Muscle of arm (tissue), 12 donors: Measurements from ENCODE around the gene DTNA. TPM values are rescaled to one million over a fixed set of nuclear protein-coding genes. Genes with fewer than 3 reads are reported as not detected.

ENCODE experiments used
- DNase-seq: peaks from one replicate; pipeline ENCODE4 v3.0.0-alpha.2; 2013
- polyA plus RNA-seq, 12 donors: library from polyadenylated mRNA; unstranded; fragments of 120-200 nt; gene quantifications; one replicate each; pipeline ENCODE4 v1.2.1, GENCODE V29; 2013; ENCODE audit not compliant: insufficient read length in 12 of 12

DTNA gene
- polyA plus RNA-seq, 12 donors, result 28.2 to 129 (median 105) TPM; not detected in 1

DNA sequence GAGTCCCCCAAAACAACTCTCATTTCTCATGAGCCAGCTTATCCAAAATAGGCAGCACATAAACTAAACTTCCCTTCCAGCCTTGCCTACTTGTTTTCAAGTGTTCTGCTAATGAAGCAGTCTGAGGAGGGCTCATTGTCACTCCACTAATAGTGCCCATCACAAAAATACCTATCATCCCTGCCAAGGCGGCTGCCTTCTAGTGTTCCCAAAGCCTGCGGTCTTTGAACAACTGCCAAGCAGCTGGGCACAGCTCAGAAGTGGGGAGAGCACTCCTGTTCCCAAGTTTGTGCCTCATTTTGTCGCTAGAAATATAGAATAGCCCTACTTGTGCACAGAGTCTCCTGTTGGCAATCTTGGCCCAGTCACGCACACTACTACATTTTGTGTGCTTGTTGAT is 50.3 kb downstream of the DTNA start:
- no peak for DNase-seq

DNA sequence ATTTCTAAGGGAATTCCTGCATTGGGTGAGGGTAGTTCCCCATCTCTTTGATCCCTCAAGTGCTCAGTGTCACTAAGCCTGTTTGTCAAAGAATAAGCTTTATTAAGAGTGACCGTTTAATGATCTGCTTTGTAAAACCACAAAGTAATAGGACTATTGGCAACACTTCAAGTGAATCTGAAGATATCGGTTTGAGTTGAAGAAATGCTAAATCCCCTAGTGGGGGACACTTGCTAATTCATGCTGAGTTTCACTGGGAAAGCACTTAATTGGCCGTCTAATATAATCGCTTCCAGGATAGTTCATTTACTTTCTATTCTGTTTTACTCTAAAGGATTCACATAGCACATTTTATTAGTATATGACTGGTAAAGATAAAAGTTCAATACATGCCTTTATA is 54.4 kb downstream of the DTNA start:
- DNase-seq, result no peak

DNA sequence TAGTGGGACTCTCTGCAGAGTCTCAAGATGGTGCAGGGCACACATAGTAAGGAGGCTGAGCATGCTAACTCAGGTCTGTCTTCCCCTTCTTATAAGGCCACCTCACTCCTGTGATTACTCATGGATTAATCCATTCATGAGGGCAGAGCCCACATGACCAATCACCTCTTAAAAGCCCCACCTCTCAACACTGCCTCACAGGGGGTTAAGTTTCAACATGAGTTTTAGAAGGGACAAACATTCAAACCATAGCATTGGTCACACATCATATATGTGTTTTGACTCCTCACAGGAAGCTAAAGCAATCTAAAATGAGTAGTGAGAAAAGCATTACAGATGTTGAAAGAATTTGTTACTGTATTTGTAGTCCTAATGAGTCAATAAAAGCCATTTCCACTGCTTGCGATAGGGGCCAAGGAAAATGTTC is 57.5 kb downstream of the DTNA start:
- no peak for DNase-seq

DNA sequence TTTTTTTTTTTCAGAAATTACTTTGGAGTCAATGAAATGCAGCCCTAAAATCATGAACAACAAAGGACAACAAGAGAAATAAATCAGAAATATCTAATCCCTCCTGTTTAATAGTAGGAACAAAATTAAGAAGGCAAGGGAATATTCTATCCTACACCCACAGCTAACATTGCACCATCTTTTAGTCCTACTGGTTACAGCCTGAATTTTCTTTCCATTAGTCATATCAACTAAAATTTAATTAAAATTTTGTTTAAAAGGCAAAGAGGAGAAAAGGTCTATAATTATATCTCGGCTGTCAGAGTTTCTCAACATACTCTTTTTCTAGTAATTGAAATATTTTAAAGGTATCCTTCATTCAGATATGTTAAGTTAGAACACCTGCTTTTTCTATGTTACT is 61.9 kb downstream of the DTNA start:
- DNase-seq, result no peak

DNA sequence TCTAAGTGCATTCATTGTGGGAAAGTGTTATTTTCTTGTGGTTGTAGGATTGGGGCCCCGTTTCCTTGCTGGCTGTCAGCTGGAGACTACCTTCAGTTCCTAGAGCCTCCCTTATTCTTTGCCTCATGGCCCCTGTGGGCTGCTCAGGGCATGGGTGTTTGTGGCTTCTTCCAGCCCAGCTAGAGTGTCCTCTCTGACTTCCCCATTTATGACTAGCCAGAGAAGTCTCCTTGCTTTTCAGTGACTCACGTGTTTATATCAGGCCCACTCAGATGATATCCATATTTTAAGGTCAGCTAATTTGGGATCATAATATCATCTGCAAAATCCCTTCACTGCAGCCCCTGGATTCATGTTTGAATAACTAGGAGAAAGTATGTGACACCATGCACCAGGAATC is 62.8 kb downstream of the DTNA start:
- no peak for DNase-seq

DNA sequence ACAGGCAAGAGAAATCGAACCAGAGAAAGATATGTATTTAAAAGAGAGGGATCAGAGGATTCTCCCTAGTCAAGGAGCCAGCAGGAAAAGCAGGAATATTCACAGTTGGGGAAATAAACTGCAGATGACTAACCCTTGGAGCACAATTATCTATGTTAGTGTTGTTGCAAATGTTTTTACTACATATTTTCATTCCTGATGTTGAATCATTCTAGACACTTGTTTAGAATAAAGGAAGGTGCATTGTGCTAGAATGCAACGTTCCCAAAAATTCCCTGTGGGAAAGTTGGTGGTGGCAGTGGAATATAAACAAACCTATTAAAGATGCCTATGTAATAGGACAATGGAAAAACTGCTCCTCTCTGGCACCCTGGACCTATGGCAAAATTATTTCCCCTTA is 63.3 kb downstream of the DTNA start:
- no peak for DNase-seq

DNA sequence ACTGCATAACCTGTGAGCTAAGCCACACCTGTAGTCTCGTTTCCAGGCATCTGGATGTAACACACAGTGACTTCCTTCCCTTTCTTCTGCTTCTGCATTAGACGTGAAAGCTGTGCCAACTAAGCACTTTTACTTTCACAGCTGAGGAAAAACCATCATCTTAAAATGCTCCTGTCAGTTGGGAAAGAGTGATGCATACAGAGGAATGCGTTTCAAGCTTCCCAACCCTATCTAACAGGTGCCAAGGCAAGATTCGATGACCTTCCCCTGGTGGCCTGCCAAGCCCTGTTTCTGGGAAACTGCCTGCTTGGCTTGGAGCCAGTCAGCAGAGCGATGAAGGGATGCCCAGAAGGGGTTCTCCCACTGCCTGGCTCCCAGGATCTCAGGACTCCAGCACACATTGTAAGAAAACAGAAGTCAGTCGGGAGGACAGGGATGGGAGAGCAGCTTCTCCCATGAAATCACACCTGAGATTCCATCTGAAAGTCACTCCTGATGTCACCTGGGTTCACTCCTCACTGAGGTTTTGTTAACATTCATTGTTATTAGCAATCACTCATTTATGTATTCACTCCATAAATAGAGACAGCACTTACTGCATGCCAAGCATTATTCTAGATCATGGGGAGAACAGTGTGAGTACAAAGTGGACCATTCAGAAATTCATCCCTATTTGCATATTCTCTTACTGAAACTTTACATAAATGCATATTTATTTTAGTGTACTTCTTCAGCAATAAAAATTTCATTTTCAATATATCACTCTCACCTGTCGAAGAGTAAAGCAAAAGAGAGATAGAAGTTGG is 64.1 kb downstream of the DTNA start:
- peak; percentile 29 for DNase-seq

DNA sequence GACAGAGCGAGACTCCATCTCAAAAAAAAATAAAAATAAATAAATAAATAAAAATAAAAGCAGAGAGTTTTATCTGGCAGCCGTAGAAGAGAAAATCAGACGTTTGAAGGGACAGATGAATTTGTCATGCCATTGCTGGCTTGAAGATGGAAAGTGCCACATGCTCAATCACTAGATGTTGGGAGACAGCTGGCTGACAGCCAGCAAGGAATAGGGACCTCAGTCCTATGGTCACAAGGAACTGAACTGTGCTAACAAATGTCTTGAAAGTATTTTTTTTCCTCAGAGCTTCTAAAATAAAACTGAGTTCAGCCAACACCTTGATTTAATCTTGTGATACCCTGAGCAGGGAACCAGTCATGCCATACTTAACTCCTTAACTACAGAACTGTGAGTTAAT is 65.4 kb downstream of the DTNA start:
- no peak for DNase-seq

DNA sequence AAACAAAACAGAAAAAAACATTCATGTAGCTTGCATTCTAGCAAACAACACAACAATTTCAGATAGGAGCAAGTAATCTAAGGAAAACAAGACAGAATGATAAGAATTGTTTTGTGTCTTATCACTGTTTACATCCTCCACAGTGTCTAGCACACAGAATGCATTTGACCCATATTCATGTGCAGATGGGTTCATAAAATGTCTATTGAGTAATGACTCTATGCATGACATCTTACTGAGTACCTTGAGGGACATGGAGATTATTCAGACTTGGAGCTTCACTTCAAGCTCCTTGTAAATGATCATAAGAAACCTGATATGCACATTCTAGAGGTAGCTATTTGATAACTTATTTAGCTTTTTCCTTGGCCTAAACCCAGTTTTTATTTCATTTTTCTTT is 69.0 kb downstream of the DTNA start:
- DNase-seq, result no peak

DNA sequence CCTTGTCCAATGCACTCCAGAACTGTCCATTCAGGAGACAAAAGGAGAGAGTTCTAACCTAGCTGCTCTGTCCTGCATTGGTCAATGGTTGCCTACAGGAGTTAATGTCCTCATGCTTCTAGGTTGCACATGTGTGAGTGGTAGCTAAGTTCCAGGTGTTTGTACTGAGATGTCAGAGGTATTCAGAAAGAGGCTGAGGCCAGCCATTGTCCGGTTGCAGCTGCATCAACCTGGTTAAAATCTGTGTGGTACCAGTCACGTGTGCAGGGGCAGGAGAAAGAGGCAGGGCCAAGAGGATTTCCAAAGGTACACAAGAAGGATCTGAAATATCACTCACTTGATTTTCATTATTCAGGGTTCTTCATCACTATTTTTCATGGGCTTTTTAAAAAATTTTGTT is 70.8 kb downstream of the DTNA start:
- DNase-seq, result no peak

DNA sequence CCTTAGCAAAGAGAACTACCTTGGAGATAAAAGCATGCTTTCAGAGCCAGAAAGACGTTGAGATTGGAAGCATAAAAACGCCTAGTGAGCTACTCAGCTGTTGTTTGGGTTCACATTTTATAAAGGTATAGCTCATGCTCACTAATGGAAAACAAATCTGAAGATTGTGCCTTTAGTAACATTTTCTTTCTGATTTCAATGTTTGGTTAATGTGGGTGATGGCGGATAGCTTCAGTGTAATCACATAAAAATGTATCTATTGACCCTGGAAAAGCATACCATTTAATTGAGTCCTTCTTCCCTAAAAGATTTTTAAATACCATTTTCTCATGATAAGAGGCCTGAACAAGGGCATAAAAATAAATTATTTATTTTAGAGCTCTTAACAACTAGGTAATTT is 73.4 kb downstream of the DTNA start:
- no peak for DNase-seq

DNA sequence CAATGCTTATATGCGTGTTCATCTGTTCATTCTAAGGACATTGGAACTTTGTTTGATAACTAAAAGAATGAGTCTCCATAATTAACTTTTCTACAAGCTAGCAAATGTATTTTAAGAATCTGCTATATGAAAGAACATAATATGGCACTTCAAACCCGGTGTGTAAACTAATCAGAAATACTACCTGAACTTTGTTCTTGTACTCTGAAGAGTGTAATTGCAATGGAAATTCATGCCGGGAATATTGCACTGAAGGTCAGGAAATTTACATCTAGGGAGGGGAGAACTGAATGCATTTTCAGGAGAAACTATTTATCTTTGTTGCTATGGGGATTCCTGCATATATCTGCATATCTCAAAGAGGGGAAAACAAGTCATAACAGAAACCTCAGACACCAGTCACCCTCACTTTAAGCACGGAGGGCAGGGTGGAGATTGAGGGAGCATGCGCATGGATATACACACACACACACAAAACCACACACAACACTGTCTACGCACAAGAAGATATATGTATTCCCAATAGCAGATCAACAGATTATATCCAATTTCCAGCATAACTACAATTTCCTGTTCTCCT is 76.2 kb downstream of the DTNA start:
- no peak for DNase-seq

DNA sequence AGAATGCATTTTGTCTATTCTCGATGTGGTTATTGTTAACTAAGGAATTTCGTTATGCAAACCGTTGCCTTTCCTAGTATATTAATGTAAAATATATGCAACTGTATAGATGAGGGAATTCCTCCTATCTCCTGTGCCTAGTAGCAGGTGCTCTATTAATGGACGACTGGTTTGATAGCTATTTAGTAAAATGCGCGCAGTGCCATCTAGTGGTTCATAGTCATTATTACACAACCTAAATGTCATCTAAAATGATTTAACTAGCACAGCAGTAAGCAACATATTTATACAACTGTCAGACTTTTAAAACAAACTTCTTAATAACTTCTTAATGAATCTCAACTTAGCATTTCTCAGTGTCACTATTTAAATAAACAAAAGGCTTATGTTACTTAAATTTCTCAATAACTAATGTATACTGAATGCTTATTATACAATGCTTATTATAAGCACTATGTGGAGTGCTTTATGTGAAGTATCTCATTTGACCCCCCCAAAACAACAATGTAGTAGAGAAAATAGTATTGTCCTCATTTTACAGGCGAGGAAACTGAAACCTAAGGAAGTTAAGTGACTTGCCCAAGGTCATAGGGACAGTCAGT is 77.9 kb downstream of the DTNA start:
- peak; percentile 72 for DNase-seq

DNA sequence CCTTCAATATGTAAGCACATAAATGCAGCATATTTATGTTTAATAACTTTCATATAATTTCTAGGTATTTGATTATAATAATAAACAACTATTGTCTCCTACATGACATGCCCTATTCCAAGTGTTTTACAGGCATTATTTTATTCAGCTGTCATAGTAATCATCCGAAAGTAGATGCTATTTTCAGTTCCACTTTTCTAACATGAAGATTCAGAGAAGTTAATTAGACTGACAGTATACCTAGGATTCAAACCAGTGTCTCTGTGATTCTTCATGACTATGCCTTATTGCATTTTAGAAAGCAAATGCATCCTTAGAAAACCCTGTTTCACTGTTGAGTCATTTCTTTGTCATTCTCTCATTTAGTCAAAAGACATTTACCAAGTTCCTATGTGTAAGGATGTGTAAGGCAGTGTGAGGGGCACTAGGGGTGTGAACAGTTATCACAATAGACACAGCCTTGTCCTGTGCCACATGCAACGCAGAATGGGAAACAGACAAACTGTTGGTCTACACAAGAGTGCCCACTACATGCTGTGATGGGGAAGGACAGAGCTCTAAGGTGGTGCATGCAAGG is 79.8 kb downstream of the DTNA start:
- DNase-seq, result no peak

DNA sequence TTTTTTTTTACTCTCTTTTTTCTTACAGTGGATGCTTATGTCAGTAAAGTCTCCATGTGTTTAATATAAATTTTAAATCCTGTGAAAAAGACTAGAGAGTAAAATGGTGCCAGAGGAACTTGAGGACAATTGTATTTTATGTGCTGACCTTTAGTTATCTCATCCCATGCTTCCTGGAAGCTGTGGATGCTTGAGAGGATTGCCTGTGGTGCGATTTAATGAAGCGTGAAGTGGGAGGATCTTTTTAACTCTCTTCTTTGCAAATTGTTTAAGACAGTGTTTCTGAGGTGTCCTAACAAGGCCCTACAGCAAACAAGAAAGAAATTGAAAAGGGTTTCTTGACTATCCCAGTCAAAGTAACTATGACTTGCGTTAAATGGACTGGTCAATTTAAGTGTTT is 84.2 kb downstream of the DTNA start:
- DNase-seq, result no peak

DNA sequence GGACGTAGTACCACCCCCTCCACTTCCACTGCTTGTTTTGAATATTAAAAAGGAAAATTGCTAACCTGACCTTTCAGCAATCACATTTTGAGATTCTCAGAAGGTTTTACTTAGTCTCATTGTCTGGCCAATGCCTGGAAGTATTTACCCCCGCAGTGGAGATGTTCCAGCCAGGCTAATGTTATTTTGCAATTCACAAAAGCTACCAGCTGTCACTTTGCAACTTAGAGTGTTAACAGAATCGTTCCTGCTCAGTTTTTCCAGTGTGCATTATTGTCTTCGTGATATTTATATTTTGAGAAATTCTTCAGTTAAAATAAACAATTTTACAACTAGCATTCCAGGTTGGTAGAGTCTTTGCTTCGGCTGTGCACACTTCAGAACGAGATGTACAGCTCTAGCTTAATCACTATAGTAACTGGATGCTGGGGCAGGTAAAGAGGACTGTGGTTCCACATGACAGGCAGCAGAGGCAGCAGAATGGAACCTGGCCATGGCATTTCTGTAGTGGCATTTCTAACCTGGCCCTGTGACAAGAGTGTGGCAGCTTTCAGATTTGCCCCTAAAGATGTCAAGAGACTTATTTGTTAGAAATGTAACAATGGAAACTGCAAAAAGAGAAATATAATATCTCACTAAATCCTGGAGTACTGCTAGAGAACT is 85.1 kb downstream of the DTNA start:
- no peak for DNase-seq

DNA sequence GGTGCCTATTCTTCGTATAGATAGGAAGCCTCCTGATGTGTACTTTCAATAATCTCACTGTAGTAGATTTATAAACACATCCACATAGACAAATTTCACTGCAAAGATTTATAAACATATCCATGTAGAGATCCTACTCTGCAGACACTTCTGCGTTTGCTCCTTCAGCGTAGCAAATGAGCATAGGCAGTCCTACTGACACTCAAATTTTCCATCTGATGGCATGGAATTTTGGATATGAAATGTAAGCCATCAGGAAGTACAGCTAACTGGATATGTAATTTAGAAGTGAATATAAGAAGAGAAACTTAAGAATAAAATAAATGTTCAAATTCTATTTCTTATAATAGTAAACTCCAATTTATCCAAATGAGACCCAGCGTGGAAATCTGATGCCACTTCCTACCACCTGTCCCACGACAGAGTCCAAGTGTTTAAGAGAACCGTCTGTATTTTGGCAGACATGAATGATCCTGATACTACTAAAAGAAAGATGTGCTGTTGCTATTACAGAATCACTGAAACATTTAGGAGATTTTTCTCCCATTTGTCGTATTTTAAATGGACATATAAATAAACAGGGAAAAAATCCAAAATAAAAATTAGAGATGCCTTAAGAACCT is 86.0 kb downstream of the DTNA start:
- DNase-seq, result peak; percentile 35

DNA sequence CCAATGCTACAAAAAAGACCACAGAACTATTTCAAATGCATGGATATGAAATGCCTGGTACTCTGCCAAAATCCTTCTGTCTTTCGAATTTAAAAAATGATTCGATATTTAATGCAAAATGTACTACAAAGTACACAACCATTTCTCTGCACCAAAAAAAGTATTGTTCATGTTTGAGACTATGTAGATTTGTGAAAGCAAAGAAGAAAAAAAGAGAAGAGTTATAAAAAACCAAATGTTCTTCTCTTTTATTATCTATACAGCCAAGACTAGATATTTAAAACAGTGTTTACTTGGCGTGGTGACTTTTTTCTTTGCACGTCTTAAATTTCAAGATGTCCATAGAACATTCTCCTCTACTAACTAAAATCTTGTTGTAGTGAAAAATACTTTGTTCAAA is 89.2 kb downstream of the DTNA start:
- DNase-seq, result no peak

DNA sequence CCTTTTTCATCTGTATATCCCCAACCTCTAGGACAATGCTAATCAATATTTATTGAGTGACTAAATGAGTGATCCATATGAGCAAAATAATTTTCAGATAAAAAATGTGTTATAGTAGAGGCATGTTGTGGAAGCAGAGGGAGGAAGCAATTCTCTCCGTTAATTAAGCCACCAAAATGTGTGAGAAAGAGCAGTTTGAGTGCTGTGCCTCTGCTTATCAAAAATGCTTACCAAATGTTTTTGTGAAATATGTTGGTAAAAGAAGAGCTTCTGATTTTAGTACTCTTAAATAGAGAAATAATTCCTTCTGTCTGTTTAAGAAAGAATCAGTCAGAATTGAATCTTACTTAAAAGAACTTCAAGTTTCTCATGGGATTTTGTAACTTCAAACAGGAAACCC is 90.3 kb downstream of the DTNA start:
- no peak for DNase-seq

DNA sequence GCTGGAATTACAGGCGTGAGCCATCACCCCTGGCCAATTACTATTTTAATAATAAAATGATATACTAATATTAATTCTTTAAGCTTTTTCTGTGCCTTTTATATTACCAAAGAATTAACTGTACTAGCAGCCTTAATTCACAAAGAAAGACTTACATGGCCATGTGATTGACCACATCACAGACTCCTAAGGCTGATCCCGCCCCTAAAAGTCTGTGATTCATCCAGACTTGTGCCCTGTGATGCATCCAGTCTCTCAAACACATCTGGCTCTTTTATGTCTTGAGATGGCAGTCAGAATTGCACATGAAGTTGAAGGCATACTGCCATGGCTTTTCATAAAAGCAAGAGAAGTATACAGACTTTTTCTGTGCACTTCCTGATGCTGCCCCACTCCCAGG is 91.7 kb downstream of the DTNA start:
- DNase-seq, result no peak

DNA sequence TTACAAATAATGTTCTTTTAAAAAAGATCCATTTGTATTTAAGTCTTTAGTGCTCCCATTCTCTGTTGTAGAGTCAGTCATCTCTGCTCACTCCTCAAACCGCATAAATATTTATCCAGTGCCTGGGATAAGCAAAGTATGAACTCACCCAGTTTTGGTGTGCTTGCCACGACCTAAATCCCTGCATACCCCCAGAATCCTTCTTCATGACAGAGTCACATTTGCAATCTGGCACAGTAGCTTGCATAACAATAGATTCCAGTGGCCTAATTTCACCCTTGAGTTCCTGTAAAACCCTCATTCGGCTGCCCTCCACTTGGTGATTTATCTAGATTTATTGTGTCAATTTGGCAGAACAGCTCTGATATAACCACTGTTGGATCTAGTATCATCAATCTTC is 92.9 kb downstream of the DTNA start:
- no peak for DNase-seq

DNA sequence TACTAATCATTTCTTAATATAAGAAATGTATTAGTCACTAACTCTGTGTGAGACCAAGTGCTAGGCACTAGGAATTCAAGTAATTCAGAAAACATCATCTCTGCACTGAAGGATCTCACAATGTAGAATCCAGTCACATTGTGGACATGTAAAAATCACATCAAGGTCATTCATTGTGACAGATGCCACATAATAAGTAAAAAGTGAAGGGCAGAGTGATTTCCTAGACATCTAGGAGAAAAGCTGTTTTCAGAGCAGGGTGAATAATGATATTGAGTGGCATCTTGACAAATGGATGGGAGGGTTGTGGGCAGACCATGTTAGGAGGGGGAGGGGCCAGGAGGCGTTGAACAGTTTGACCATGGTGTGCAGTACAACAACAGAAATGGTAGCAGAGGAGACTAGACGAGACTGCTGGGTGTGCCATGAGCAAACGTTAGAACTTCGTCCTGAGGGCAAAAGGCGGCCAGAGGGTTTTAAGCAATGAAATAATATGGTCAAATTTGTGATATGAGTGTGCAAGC is 93.8 kb downstream of the DTNA start:
- DNase-seq, result no peak
